Epithelial cell of esophagus (primary cell): Measurements from ENCODE around the gene SLC13A2.

Experiments used
- DNase-seq: peaks from one replicate; pipeline ENCODE4 v3.0.0; 2010; ENCODE audit warnings: low read depth
- H3K4me3 ChIP-seq: 2 replicates; pipeline ENCODE4 v1.5.1; 2011; ENCODE audit warnings: mild to moderate bottlenecking, low read length, control low read depth
- CTCF ChIP-seq: IDR thresholded peaks from 2 replicates; pipeline ENCODE4 v1.5.1; 2011; ENCODE audit warnings: low read depth, mild to moderate bottlenecking, low read length, control low read depth, inconsistent platforms; ENCODE audit not compliant: insufficient read depth; ENCODE audit errors: missing control alignments

The SLC13A2 gene

GRCh38 chr17:28501421-28502284 is 28.2 kb downstream of the SLC13A2 start:
- TF ChIP-seq CTCF, result no peak
- no peak for DNase-seq
- H3K4me3 ChIP-seq, result no peak overlapping the region

- DNase-seq, result no peak
- TF ChIP-seq CTCF, result no peak
- no peak overlapping the region for H3K4me3 ChIP-seq
Measured at GRCh38 chr17:28503420-28503819, 30.0 kb downstream of the SLC13A2 start.

GRCh38 chr17:28505986-28506665 is 32.7 kb downstream of the SLC13A2 start, which contains the start of gene FOXN1:
TSS of gene FOXN1 (plus strand) at chr17:28506348. CDS start at chr17:28523970, 17,622 bp downstream.
- TF ChIP-seq CTCF, result no peak
- DNase-seq, result peak; percentile 87
- H3K4me3 ChIP-seq, result peak within 1 kb of the TSS; percentile 64

DNA sequence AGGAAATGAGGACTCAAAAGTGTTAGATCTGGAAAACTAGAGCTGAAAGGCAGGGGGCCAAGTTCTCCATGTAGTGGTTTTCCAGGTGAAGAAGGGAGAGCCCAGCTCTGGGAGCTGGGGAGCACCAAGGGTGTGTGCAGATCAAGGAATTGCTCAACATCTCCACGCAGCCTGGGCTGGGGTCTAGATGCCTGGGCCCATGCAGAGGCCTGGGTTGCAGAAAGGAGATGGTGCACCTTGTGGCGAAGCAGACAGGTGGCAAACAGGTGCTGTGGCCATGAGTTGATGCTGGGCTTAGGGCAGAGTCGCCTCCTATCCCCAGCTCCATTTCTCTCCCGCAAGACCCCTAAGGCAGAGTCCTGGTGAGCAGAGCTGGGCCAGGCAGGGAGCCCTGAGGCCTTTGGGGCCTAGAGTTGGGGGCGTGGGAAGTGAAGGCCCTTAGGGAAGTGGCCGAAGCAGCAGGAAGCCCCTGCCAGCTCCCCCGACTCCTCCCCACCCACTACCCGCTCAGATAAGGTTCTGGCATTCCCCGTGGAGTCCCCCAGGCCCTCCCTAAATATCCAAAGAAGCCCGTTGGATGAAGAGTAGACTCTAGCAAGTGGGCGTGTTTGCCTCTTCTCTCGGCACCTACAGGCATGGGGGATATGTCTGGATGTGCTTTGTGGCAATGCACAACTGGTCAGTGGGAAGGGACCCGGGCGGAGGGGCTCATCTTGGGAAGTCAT is 33.5 kb downstream of the SLC13A2 start:
- no peak for TF ChIP-seq CTCF
- H3K4me3 ChIP-seq, result peak overlapping the region; percentile 64

GRCh38 chr17:28507567-28508203 is 34.2 kb downstream of the SLC13A2 start:
- TF ChIP-seq CTCF, result no peak
- peak; percentile 94 for DNase-seq
- peak overlapping the region; percentile 64 for H3K4me3 ChIP-seq

More for the DNA sequence above, 33.5 kb downstream of the SLC13A2 start:
- DNase-seq, result no peak

DNA sequence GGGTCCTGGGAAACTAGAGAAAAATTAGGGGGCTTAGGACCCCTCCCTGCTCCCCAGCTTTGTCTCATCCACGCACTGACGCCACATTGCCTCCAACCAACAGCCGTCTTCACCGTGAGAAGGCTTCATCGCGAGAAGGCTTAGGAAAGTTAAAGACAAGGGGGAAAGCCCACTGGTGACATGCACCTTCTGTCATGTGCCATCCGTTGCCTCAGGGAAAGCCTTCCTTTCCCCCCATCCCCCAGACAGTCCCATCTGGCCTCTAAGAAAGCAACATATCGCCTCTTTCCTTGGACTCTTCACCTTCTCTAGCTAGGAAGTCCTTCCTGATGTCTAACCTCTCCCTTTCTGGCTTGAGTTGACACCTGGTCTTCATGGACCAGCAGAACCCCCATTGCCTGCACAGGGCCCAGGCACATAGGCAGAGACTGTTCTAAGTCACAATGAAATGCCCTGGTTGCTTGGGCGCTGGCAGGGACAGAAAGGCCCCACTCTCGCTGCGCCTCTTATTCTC is 34.8 kb downstream of the SLC13A2 start:
- TF ChIP-seq CTCF, result no peak
- DNase-seq, result no peak
- peak overlapping the region; percentile 42 for H3K4me3 ChIP-seq
